Measurements from ENCODE around the gene GUCA2B. TPM values are rescaled to one million over a fixed set of nuclear protein-coding genes. Genes with fewer than 3 reads are reported as not detected.

Gene GUCA2B
- total RNA-seq, 1 donor from 2014 or later, result not detected

- DNase-seq (ENCODE audit: low read depth), result no peak
- Histone ChIP-seq H3K4me3 (ENCODE audit: low read depth, low read length) (no peak within 1 kb of the TSS), H3K36me3 (ENCODE audit: control insufficient read depth, insufficient read depth, low read length) (no peaks in the 10 kb centered on the region), H3K27me3 (ENCODE audit: control insufficient read depth, insufficient read depth, low read length) (no peaks in the 10 kb centered on the region)
- no peak for TF ChIP-seq CTCF (IDR thresholded peaks at IDR 0.05; ENCODE audit: insufficient read depth, low read length, poor library complexity, severe bottlenecking)
These were observed 11.6 kb downstream of the GUCA2B start, which contains the start of gene GUCA2A for GRCh38 chr1:42164551-42165420. TSS of gene GUCA2A (minus strand) at chr1:42164745. CDS start at chr1:42164712, 33 bp downstream.

- Histone ChIP-seq H3K27me3 (ENCODE audit: control insufficient read depth, insufficient read depth, low read length) (no peaks in the 10 kb centered on the region), H3K4me3 (ENCODE audit: low read depth, low read length) (no peak overlapping the region), H3K36me3 (ENCODE audit: control insufficient read depth, insufficient read depth, low read length) (no peaks in the 10 kb centered on the region)
- TF ChIP-seq CTCF (IDR thresholded peaks at IDR 0.05; ENCODE audit: insufficient read depth, low read length, poor library complexity, severe bottlenecking), result no peak
- DNase-seq (ENCODE audit: low read depth), result peak; percentile 60
These were observed 12.5 kb downstream of the GUCA2B start for GRCh38 chr1:42165511-42166210.

GRCh38 chr1:42167611-42168390 lies 14.6 kb downstream of the GUCA2B start:
- Histone ChIP-seq H3K36me3 (ENCODE audit: control insufficient read depth, insufficient read depth, low read length) (no peaks in the 10 kb centered on the region), H3K4me3 (ENCODE audit: low read depth, low read length) (no peak overlapping the region), H3K27me3 (ENCODE audit: control insufficient read depth, insufficient read depth, low read length) (no peaks in the 10 kb centered on the region)
- TF ChIP-seq CTCF (IDR thresholded peaks at IDR 0.05; ENCODE audit: insufficient read depth, low read length, poor library complexity, severe bottlenecking), result no peak
- DNase-seq (ENCODE audit: low read depth), result no peak

DNA sequence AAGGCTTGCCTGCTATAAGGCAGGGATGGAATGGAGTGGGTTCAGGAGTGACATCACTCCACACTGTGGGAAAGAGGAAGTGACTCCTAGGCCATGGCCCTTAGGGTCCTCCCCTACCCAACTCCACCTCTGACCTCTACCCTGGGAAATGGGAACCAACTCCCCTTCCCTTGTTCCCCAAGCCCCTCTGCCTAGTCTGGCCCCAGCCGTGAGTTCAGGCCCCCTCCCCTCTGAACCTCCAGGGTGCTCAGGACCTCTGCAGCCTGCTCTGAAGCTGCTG lies 15.1 kb downstream of the GUCA2B start:
- no peak for DNase-seq (ENCODE audit: low read depth)
- TF ChIP-seq CTCF (IDR thresholded peaks at IDR 0.05; ENCODE audit: insufficient read depth, low read length, poor library complexity, severe bottlenecking), result no peak
- Histone ChIP-seq H3K4me3 (ENCODE audit: low read depth, low read length) (no peak overlapping the region), H3K27me3 (ENCODE audit: control insufficient read depth, insufficient read depth, low read length) (no peaks in the 10 kb centered on the region), H3K36me3 (ENCODE audit: control insufficient read depth, insufficient read depth, low read length) (no peaks in the 10 kb centered on the region)

- H3K36me3 ChIP-seq (ENCODE audit: control insufficient read depth, insufficient read depth, low read length), result no peaks in the 10 kb centered on the region
- no peaks in the 10 kb centered on the region for H3K27me3 ChIP-seq (ENCODE audit: control insufficient read depth, insufficient read depth, low read length)
- TF ChIP-seq CTCF (IDR thresholded peaks at IDR 0.05; ENCODE audit: insufficient read depth, low read length, poor library complexity, severe bottlenecking), result no peak
- no peak for DNase-seq (ENCODE audit: low read depth)
- no peak overlapping the region for H3K4me3 ChIP-seq (ENCODE audit: low read depth, low read length)
These were observed 15.6 kb downstream of the GUCA2B start for GRCh38 chr1:42168763-42169162.

Data from kidney epithelial cell (primary cell).